ENCODE measurements around the gene NANOS3. TPM values are rescaled to one million over a fixed set of nuclear protein-coding genes. Genes with fewer than 3 reads are reported as not detected.

The NANOS3 gene
- 1 to 10 TPM in 1 of 4 donors, not detected in 3; 1.2 TPM for total RNA-seq

- no peak within 1 kb of the TSS for H3K4me3 ChIP-seq
- intact Hi-C loops (cut with DNase I; ENCODE audit: low total_unique reads) = no loop called here
- peaks cover 0 to 6% of the 10 kb centered on the region in 2 donors for H3K4me1 ChIP-seq
- no peaks in the 10 kb centered on the region for H3K36me3 ChIP-seq
- H3K27ac ChIP-seq = no peak within 1 kb of the TSS
- no peak for DNase-seq
- no peak for TF ChIP-seq POLR2A (IDR thresholded peaks at IDR 0.05)
- peaks cover 0 to 3% of the 10 kb centered on the region in 2 donors for H3K27me3 ChIP-seq
- no peaks in the 10 kb centered on the region for H3K9me3 ChIP-seq
Measured at GRCh38 chr19:13876834-13877233, at the start of gene NANOS3. Gene NANOS3, plus strand, starts transcription at chr19:13877134. Its CDS starts 115 bp downstream, at chr19:13877249.

GRCh38 chr19:13827656-13828055 lies 49.3 kb upstream of the NANOS3 start:
- Histone ChIP-seq H3K9me3 (no peaks in the 10 kb centered on the region), H3K36me3 (no peaks in the 10 kb centered on the region), H3K4me3 (no peak overlapping the region), H3K4me1 (no peaks in the 10 kb centered on the region), H3K27me3 (no peaks in the 10 kb centered on the region), H3K27ac (no peak overlapping the region)
- intact Hi-C loops (cut with DNase I; ENCODE audit: low total_unique reads) = no loop called here
- TF ChIP-seq CTCF (IDR thresholded peaks at IDR 0.05) (no peak), POLR2A (IDR thresholded peaks at IDR 0.05) (no peak)
- DNase-seq = no peak

- Histone ChIP-seq H3K4me1 (peaks cover 0 to 11% of the 10 kb centered on the region in 2 donors), H3K4me3 (no peak overlapping the region), H3K27me3 (no peaks in the 10 kb centered on the region), H3K27ac (no peak overlapping the region), H3K36me3 (no peaks in the 10 kb centered on the region), H3K9me3 (no peaks in the 10 kb centered on the region)
- DNase-seq = peak in 1 of 2 donors; percentile 14
- intact Hi-C loops (cut with DNase I; ENCODE audit: low total_unique reads) = no loop called here
- TF ChIP-seq POLR2A (IDR thresholded peaks at IDR 0.05) (no peak), CTCF (IDR thresholded peaks at IDR 0.05) (no peak)
Measured at GRCh38 chr19:13830114-13830740, 46.7 kb upstream of the NANOS3 start.

GRCh38 chr19:13830741-13831536 lies 46.0 kb upstream of the NANOS3 start:
- H3K4me3 ChIP-seq = no peak overlapping the region
- H3K36me3 ChIP-seq = no peaks in the 10 kb centered on the region
- H3K27ac ChIP-seq = no peak overlapping the region
- TF ChIP-seq POLR2A (IDR thresholded peaks at IDR 0.05) (no peak), CTCF (IDR thresholded peaks at IDR 0.05) (no peak)
- DNase-seq = peak; percentile 15 to 19
- H3K4me1 ChIP-seq = peaks cover 0 to 18% of the 10 kb centered on the region in 2 donors
- H3K9me3 ChIP-seq = no peaks in the 10 kb centered on the region
- no peaks in the 10 kb centered on the region for H3K27me3 ChIP-seq
- intact Hi-C loops (cut with DNase I; ENCODE audit: low total_unique reads) = no loop called here

GRCh38 chr19:13831537-13832467 lies 45.1 kb upstream of the NANOS3 start:
- TF ChIP-seq CTCF (IDR thresholded peaks at IDR 0.05) (no peak), POLR2A (IDR thresholded peaks at IDR 0.05) (no peak)
- Histone ChIP-seq H3K27me3 (no peaks in the 10 kb centered on the region), H3K4me1 (peaks cover 0 to 21% of the 10 kb centered on the region in 2 donors), H3K9me3 (no peaks in the 10 kb centered on the region), H3K4me3 (no peak overlapping the region), H3K27ac (no peak overlapping the region), H3K36me3 (no peaks in the 10 kb centered on the region)
- intact Hi-C loops (cut with DNase I; ENCODE audit: low total_unique reads) = no loop called here
- peak in 1 of 2 donors; percentile 15 for DNase-seq
